ENCODE results near the gene CILP.

GRCh38 chr15:65244638-65245037 is 33.4 kb upstream of the CILP start:
- TF ChIP-seq POLR2A (IDR thresholded peaks at IDR 0.05) (no peak), CTCF (IDR thresholded peaks at IDR 0.05) (no peak)

Measured in esophagus squamous epithelium (tissue), 4 donors.